Measurements from ENCODE around the gene WFDC12. TPM values are rescaled to one million over a fixed set of nuclear protein-coding genes. Genes with fewer than 3 reads are reported as not detected.

WFDC12 gene
- total RNA-seq, 1 donor from 2014 or later: not detected

GRCh38 chr20:45090481-45090880 is 33.8 kb downstream of the WFDC12 start:
- DNase-seq: no peak
- TF ChIP-seq CTCF (IDR thresholded peaks at IDR 0.05; ENCODE audit: borderline replicate concordance): no peak
- Histone ChIP-seq H3K27ac (replicated peaks) (no peak overlapping the region), H3K4me1 (peaks cover under 1% of the 10 kb centered on the region), H3K36me3 (no peaks in the 10 kb centered on the region), H3K4me3 (no peak overlapping the region), H3K27me3 (ENCODE audit: low read depth) (no peaks in the 10 kb centered on the region), H3K9me3 (replicated peaks) (no peaks in the 10 kb centered on the region)
- intact Hi-C loops (cut with micrococcal nuclease): loop anchor here (5.0 kb wide), 1 partner anchor 78 kb away; no protein-coding TSS in a partner anchor

GRCh38 chr20:45088247-45088646 is 36.0 kb downstream of the WFDC12 start:
- H3K9me3 ChIP-seq (replicated peaks): no peaks in the 10 kb centered on the region
- intact Hi-C loops (cut with micrococcal nuclease): no loop called here
- no peak for TF ChIP-seq CTCF (IDR thresholded peaks at IDR 0.05; ENCODE audit: borderline replicate concordance)
- DNase-seq: no peak
- H3K27me3 ChIP-seq (ENCODE audit: low read depth): no peaks in the 10 kb centered on the region
- no peak overlapping the region for H3K27ac ChIP-seq (replicated peaks)
- H3K36me3 ChIP-seq: no peaks in the 10 kb centered on the region
- no peak overlapping the region for H3K4me3 ChIP-seq
- no peaks in the 10 kb centered on the region for H3K4me1 ChIP-seq

GRCh38 chr20:45087814-45088213 is 36.5 kb downstream of the WFDC12 start:
- H3K4me3 ChIP-seq: no peak overlapping the region
- H3K4me1 ChIP-seq: no peaks in the 10 kb centered on the region
- H3K27me3 ChIP-seq (ENCODE audit: low read depth): no peaks in the 10 kb centered on the region
- DNase-seq: no peak
- no peak for TF ChIP-seq CTCF (IDR thresholded peaks at IDR 0.05; ENCODE audit: borderline replicate concordance)
- H3K27ac ChIP-seq (replicated peaks): no peak overlapping the region
- peaks cover 4% of the 10 kb centered on the region for H3K9me3 ChIP-seq (replicated peaks)
- intact Hi-C loops (cut with micrococcal nuclease): no loop called here
- peaks cover 4% of the 10 kb centered on the region for H3K36me3 ChIP-seq

- peaks cover 10% of the 10 kb centered on the region for H3K9me3 ChIP-seq (replicated peaks)
- no peaks in the 10 kb centered on the region for H3K4me1 ChIP-seq
- intact Hi-C loops (cut with micrococcal nuclease): no loop called here
- H3K27ac ChIP-seq (replicated peaks): no peak overlapping the region
- DNase-seq: no peak
- TF ChIP-seq CTCF (IDR thresholded peaks at IDR 0.05; ENCODE audit: borderline replicate concordance): no peak
- peaks cover 9% of the 10 kb centered on the region for H3K36me3 ChIP-seq
- H3K4me3 ChIP-seq: no peak overlapping the region
- no peaks in the 10 kb centered on the region for H3K27me3 ChIP-seq (ENCODE audit: low read depth)
These were observed 37.0 kb downstream of the WFDC12 start for GRCh38 chr20:45087097-45087790.

- Histone ChIP-seq H3K36me3 (peaks cover 23% of the 10 kb centered on the region), H3K4me3 (no peak overlapping the region), H3K9me3 (replicated peaks) (peaks cover 17% of the 10 kb centered on the region), H3K4me1 (no peaks in the 10 kb centered on the region), H3K27ac (replicated peaks) (no peak overlapping the region), H3K27me3 (ENCODE audit: low read depth) (no peaks in the 10 kb centered on the region)
- intact Hi-C loops (cut with micrococcal nuclease): no loop called here
- DNase-seq: no peak
- no peak for TF ChIP-seq CTCF (IDR thresholded peaks at IDR 0.05; ENCODE audit: borderline replicate concordance)
These were observed 38.4 kb downstream of the WFDC12 start for GRCh38 chr20:45085867-45086266.

Data from left ventricle myocardium inferior (tissue), 1 donor.